Right hindlimb (tissue), 1 donor: ENCODE results near the gene DPEP1.
A peak's percentile ranks its signal among the peaks of the same experiment; 100 is the strongest.
"Not testable (repeated sequence)": the region's sequence is repeated elsewhere in the genome, so short reads cannot be mapped to it uniquely, and the experiment has no call there.

ENCODE experiments used
- DNase-seq: peaks from one replicate; pipeline ENCODE4 v3.0.0-alpha.2; 2018

Gene DPEP1

DNA sequence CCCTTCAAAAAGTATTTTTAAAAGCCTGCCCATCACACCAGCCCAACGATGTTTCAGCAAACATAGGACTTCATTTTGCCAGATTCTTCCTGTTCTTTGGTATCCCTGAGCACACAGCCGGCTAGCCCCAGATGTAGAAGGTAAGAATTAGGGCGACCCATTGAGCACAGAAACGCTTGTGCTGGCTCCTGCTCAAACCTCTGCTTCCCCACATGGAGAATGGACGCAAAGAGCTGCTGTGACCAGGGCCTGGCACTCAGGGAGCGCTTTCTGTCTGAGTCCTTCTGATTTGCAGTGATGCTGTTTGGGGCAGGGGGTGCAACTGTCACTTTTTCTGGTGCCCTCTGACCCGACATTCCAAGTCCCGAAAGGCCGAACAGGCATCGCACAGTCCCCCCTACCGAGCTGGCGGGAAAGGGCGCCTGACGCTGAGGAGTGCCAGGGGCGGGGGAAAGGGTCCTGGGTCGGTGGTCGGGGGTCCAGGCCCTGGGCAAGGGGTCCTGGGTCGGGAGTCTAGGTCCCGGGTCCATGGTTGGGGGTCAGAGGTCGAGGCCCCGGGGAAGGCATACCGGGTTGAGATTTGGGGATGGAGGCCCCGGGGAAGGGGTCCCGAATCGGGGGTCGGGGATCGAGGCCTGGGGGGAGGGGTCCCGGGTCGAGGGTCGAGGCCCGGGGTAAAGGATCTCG, 43.1 kb downstream of the DPEP1 start:
- no peak for DNase-seq

- peak; percentile 92 for DNase-seq
These were observed 44.2 kb downstream of the DPEP1 start, which contains the start of the genes CHMP1A and SPATA33 for GRCh38 chr16:89657442-89658220. Gene CHMP1A, minus strand, starts transcription at chr16:89657708. Its CDS starts 120 bp downstream, at chr16:89657588. Gene SPATA33, plus strand, starts transcription at chr16:89657836. Its CDS starts 76 bp downstream, at chr16:89657912.

- DNase-seq, result no peak
These were observed 44.9 kb downstream of the DPEP1 start for GRCh38 chr16:89658221-89658879.

DNA sequence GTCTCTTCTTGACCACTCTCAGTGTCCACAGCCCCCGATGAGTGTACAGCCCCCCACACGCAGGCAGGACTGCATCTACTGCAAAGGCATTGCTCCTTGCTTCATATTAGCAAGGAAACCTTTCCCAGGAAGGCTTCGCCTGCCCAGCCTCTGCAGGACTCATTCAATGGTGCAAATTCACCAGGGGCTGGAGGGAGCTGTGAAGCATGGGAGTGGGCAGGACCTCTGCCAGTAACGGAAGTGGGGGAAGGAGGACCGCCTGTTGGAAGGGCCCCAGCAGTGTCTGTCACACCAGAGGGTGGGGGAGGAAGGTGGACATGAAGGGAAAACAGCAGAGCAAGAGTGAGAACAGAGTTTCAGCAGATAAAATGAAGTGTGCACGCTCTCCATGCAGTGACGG, 46.7 kb downstream of the DPEP1 start:
- no peak for DNase-seq

GRCh38 chr16:89661215-89661614, 47.8 kb downstream of the DPEP1 start:
- no peak for DNase-seq

- not testable (repeated sequence) for DNase-seq
These were observed 50.8 kb downstream of the DPEP1 start for GRCh38 chr16:89664238-89664637.

- not testable (repeated sequence) for DNase-seq
These were observed 53.6 kb downstream of the DPEP1 start for GRCh38 chr16:89667000-89667399.

DNA sequence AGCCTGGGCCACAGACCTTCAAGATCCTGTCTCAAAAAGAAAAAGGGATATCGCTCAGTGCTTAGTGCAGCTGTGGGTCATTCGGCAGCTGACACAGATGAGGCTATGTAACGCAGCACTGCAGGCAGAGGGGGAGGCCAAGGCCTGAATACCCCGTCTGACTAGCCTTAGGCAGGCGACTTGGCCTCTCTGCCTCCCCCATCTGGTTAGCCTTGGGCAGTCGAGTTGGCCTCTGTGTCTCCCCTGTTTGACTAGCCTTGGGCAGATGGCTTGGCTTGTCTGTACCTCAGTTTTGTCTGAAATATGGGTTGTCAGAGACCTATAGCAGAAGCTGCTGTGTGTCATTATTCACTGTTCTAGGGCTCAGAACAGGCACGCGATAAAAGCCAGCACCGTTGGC, 54.2 kb downstream of the DPEP1 start:
- no peak for DNase-seq

GRCh38 chr16:89668790-89669158, 55.3 kb downstream of the DPEP1 start:
- DNase-seq, result no peak

DNA sequence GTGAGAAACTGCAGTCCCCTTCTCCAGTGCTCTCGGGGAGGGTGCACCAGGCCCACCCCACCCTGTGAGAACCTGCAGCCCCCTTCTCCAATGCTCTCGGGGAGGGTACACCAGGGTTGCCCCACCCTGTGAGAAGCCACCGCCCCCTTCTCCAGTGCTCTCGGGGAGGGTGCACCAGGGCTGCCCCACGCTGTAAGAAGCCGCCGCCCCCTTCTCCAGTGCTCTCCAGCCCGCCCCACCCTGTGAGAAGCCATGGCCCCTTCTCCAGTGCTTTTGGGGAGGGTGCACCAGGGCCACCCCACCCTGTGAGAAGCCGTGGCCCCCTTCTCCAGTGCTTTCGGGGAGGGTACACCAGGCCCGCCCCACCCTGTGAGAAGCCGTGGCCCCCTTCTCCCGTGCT, 56.3 kb downstream of the DPEP1 start:
- no peak for DNase-seq

DNA sequence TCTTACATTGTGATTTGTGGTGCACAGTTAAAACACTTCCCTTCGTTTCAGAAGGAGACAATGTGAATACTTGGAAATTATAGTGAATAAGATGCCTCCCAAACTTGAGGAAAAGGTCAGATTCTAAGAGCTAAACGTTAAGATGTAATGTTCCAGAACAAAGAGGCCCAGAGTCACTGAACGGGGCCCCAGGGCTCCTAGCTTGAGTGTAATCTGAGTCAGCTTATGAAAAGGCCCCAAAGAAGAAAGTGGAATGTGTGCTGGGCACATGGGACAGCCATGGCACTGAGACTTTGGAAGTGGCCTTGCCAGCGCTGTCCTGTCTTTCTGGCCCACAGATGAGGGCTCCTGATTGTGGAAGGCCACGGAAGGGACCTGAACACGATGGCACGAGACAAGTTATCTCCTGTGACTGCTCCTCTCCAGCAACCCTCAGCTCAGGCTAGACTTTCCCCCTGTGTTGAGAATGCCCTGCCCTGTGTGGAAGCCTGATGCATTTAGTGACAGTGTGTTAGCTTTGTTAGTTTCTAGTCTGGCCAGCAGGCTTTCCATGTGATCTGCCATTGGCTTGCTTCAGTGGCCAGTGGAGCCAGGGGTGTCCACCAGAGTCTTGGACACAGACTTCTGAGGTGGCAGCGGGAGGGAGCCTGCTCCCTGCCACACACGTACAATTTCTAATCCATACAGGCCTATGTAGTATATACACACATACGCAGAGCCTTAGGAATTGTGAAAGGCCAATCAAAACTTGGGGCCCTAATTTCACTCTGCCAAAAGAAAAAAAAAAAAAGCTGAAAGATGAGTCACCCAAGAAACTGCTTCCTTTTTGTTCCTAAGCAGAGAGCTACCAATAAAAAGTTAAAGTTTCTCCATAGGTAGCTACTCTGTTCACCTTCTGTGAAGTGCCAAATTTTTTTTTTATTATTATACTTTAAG, 57.3 kb downstream of the DPEP1 start:
- DNase-seq, result no peak

GRCh38 chr16:89671565-89671964, 58.1 kb downstream of the DPEP1 start:
- not testable (repeated sequence) for DNase-seq

- DNase-seq, result no peak
These were observed 58.9 kb downstream of the DPEP1 start for GRCh38 chr16:89672177-89672941.

GRCh38 chr16:89678258-89678657, 64.8 kb downstream of the DPEP1 start:
- DNase-seq, result no peak

- DNase-seq, result no peak
These were observed 72.5 kb downstream of the DPEP1 start for GRCh38 chr16:89685916-89686315.

DNA sequence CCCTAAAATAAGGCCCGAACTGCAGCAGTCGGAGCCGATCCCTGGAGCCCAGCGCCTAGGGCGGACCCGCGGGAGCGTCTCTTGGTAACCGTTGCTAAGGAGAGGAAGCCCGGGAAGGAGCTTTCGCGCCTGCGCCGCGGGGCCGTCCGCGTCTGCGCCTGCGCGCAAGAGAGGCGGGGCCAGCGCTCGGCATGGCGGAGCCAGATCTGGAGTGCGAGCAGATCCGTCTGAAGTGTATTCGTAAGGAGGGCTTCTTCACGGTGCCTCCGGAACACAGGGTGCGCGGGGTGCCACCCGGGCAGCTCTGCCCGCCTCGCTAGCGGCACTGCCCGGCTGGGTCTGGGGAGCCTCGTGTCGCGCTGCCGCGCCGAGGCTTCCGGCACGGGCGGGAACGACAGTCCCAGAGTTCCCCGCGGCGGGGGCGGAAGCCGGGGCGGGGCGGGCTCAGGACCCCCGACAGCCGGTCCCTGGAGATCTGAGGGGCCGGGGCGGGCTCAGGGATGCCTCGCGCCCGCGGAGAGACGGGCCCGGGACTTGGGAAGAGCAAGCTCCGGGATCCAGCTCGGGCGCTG, 73.2 kb downstream of the DPEP1 start, which contains the start of gene CDK10:
TSS of gene CDK10 (plus strand) at position 170 of the 572 bp plus-strand sequence. CDS start at position 192, 22 bp downstream.
- DNase-seq, result peak; percentile 95

- no peak for DNase-seq
These were observed 73.9 kb downstream of the DPEP1 start for GRCh38 chr16:89687092-89687940.
